Calu3 (cell line): ENCODE data around the gene SELP. TPM values are rescaled to one million over a fixed set of nuclear protein-coding genes. Genes with fewer than 3 reads are reported as not detected.

Experiments used
- BruUV-seq: library from RNA; stranded (reverse); fragments of 400-500 nt; replicated peaks from 2 replicates; lab custom pipeline; 2021; lab: Mats Ljungman, UMichigan
- CTCF ChIA-PET: fragments of 300-600 bp; sonication (Branson Sonifier 250); formaldehyde crosslinking; loops from one replicate; lab custom pipeline; 2022; ENCODE audit warnings: antibody characterized with exemption; lab: Charles Lee
- DNase-seq: peaks from one replicate; pipeline ENCODE4 v3.0.0; 2022
- H3K27ac Mint-ChIP-seq: one replicate; pipeline ENCODE4 v1.8.0; 2022; ENCODE audit warnings: mixed read lengths; ENCODE audit not compliant: unreplicated experiment
- H3K27me3 Mint-ChIP-seq: one replicate; pipeline ENCODE4 v1.8.0; 2022; ENCODE audit warnings: mixed read lengths; ENCODE audit not compliant: unreplicated experiment
- H3K36me3 Mint-ChIP-seq: one replicate; pipeline ENCODE4 v1.8.0; 2022; ENCODE audit warnings: mild to moderate bottlenecking, moderate library complexity, mixed read lengths; ENCODE audit not compliant: insufficient read depth, unreplicated experiment
- H3K4me1 Mint-ChIP-seq: one replicate; pipeline ENCODE4 v1.8.0; 2022; ENCODE audit warnings: mild to moderate bottlenecking, low read depth, mixed read lengths; ENCODE audit not compliant: unreplicated experiment
- H3K4me3 Mint-ChIP-seq: one replicate; pipeline ENCODE4 v1.8.0; 2022; ENCODE audit warnings: mild to moderate bottlenecking, low read depth, moderate library complexity, mixed read lengths; ENCODE audit not compliant: unreplicated experiment
- H3K9me3 Mint-ChIP-seq: one replicate; pipeline ENCODE4 v1.8.0; 2022; ENCODE audit warnings: low read depth, mixed read lengths; ENCODE audit not compliant: unreplicated experiment
- CTCF ChIP-seq: fragments of 200-600 bp; IDR thresholded peaks from one replicate; pipeline ENCODE4 v1.8.0; 2022; ENCODE audit warnings: antibody characterized with exemption; ENCODE audit not compliant: unreplicated experiment
- intact Hi-C: fragments of 100-400 bp; cut with micrococcal nuclease; formaldehyde crosslinking; loops from one replicate; pipeline ENCODE4 v1.10.0; 2022; ENCODE audit not compliant: unreplicated experiment
- total RNA-seq: library from RNA; stranded (reverse); gene quantifications from 2 replicates; pipeline ENCODE4 v1.2.3, GENCODE V29; 2022

SELP gene
- total RNA-seq, 1 experiment from 2014 or later: 0.47 TPM

GRCh38 chr1:169624912-169625311, 5.0 kb downstream of the SELP start:
- BruUV-seq: no TSS peak
- CTCF ChIA-PET: no interaction called here
- no peaks in the 10 kb centered on the region for H3K36me3 Mint-ChIP-seq

GRCh38 chr1:169624122-169624521, 5.8 kb downstream of the SELP start:
- no TSS peak for BruUV-seq
- Mint-ChIP-seq H3K9me3 (peaks cover 3% of the 10 kb centered on the region), H3K27ac (no peak overlapping the region), H3K36me3 (no peaks in the 10 kb centered on the region), H3K27me3 (no peaks in the 10 kb centered on the region), H3K4me3 (no peak overlapping the region), H3K4me1 (no peaks in the 10 kb centered on the region)
- DNase-seq: no peak
- CTCF ChIA-PET: no interaction called here
- intact Hi-C loops: no loop called here
- no peak for TF ChIP-seq CTCF

More at GRCh38 chr1:169624912-169625311, 5.0 kb downstream of the SELP start:
- intact Hi-C loops: no loop called here
- DNase-seq: no peak
- H3K27me3 Mint-ChIP-seq: no peaks in the 10 kb centered on the region
- no peak overlapping the region for H3K4me3 Mint-ChIP-seq
- peaks cover 3% of the 10 kb centered on the region for H3K9me3 Mint-ChIP-seq
- no peak for TF ChIP-seq CTCF
- peaks cover 4% of the 10 kb centered on the region for H3K4me1 Mint-ChIP-seq
- no peak overlapping the region for H3K27ac Mint-ChIP-seq

GRCh38 chr1:169623132-169623926, 6.6 kb downstream of the SELP start:
- no peaks in the 10 kb centered on the region for H3K4me1 Mint-ChIP-seq
- H3K9me3 Mint-ChIP-seq: peaks cover 3% of the 10 kb centered on the region
- intact Hi-C loops: no loop called here
- H3K4me3 Mint-ChIP-seq: no peak overlapping the region
- H3K27ac Mint-ChIP-seq: no peak overlapping the region
- CTCF ChIA-PET: no interaction called here
- H3K27me3 Mint-ChIP-seq: no peaks in the 10 kb centered on the region
- H3K36me3 Mint-ChIP-seq: no peaks in the 10 kb centered on the region
- DNase-seq: no peak
- no TSS peak for BruUV-seq
- TF ChIP-seq CTCF: no peak

- intact Hi-C loops: no loop called here
- no peak overlapping the region for H3K27ac Mint-ChIP-seq
- no TSS peak for BruUV-seq
- DNase-seq: no peak
- TF ChIP-seq CTCF: no peak
- CTCF ChIA-PET: interaction anchor here (0.6 kb wide), 1 partner anchor 17 kb away, joined by 3 read pairs; no protein-coding TSS in a partner anchor
- H3K9me3 Mint-ChIP-seq: no peaks in the 10 kb centered on the region
- H3K36me3 Mint-ChIP-seq: no peaks in the 10 kb centered on the region
- H3K4me3 Mint-ChIP-seq: no peak overlapping the region
- H3K4me1 Mint-ChIP-seq: no peaks in the 10 kb centered on the region
- no peaks in the 10 kb centered on the region for H3K27me3 Mint-ChIP-seq
Observed at GRCh38 chr1:169620565-169620964, 9.4 kb downstream of the SELP start.
